GM18519 (cell line): ENCODE results near the gene TENT4A.
"Not testable (repeated sequence)": the region's sequence is repeated elsewhere in the genome, so short reads cannot be mapped to it uniquely, and the experiment has no call there.

Experiments
- ATAC-seq: cut with Tn5 transposase; IDR thresholded peaks from one replicate; pipeline ENCODE4 v1.9.1; 2021; ENCODE audit warnings: mild to moderate bottlenecking, moderate library complexity; ENCODE audit not compliant: unreplicated experiment, low FRiP score

The TENT4A gene

DNA sequence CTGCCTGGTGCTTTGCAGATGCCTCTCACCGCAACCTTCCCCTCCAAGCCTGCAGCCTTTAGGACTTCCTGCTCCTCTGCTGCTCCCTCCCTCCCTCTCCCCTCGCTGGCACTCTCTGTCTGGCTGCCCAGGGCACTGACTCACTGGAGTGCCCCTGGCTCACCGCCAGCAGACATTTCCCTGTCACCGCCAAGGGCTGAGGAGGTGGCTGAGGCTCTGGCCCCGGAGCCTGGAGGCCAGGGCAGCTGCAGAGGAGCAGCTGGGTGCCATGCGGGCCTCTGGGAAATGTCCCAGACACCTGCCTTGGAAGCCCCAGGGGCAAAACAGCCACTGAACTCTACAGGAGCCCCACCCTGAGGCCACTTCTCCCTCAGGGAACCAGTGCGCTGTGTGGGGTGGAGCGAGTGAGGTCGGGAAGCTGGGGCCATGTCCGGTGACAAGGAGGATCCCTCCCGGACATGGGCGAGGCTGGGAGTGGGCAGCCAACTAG, 53.4 kb downstream of the TENT4A start:
- ATAC-seq, result no peak

DNA sequence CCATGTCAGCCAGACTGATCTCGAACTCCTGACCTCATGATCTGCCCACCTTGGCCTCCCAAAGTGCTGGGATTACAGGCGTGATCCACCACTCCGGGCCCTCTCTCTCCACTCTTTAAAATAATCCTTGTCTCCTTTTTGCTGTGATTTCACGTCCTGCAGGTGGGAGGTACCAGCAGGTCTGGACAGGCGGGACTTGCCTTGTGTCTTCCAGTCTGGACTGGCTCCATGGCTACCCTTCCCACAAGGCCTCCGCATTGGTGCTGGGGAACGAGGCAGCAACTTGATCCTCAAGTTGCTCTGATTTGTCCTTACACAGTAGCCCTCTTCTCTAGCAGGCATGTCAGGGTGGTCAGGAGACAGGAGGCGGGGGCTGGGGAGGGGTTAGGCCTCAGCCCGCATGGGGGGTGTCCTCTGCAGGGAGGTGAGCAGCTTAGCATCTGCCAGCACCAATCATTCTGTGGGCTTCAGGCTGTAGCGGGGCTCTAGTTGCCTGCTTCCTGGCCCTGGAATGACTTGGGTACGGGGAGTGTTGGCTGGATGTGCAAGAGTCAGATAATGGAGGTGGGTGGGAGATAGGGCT, 54.3 kb downstream of the TENT4A start:
- ATAC-seq, result no peak

DNA sequence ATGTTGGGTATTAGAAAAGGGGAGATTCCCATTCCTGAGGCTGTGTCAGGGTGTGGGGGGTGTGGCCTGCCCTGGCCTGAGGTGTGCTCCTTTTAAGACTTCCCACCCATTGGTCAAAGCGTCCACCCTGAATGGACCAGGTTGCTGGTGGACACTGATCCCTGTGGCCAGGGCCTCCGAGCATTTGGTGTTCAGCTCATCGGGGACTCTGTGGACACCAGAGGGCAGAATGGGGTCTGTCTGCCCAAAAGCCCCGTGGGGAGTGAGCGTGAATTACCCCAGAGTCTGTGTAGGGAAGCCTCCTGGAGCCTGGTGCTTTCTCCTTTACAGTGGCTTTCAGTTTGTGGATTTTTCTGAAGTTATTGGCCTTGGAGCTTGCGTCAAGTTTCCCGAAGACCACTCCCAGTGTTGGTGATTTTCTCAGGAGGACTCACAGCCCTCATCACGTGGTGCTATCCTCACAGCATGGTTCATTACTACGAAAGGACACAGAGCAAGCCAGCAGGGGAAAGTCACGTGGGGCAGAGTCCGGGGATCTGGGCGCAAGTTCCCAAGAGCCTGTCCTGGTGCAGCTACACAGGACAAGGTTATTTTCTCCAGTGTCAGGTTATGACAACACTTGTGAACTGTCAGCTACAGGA, 55.5 kb downstream of the TENT4A start:
- no peak for ATAC-seq

DNA sequence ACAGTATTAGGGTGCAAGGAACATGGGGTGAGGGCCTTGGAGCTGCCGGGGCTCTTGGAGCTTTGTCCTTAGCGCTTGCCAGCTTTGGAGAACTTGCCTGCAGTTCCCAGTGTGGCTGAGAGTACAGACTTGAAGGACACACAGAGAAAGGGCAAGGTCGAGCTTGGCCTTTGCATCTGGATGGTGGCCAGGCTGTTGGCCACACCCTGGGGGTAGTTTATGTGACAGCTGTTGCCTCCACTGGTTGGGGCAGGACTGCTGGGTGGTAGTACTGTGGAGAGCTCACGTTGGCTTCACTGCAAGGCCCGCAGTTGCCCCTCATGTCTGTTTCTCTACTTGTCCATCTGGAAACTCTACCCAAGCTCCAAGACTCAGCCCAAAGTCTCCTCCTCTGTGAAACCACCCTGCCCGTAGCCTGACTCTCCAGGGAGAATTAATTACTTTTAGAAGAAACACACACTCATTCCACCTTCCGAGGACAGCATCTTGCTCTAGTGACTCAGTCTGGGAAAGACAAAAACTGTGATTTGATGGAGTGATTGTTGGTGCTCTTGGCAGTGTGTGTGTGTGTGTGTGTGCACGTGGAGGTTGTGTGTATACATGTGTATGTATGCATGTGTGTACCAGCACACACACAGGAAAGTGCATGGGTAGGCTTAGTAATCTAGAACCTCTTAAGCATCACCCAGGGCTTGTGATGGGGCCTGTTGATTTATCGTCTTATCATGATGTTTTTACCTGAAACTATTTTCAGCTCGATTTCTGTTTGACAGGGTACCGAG, 57.8 kb downstream of the TENT4A start:
- no peak for ATAC-seq

DNA sequence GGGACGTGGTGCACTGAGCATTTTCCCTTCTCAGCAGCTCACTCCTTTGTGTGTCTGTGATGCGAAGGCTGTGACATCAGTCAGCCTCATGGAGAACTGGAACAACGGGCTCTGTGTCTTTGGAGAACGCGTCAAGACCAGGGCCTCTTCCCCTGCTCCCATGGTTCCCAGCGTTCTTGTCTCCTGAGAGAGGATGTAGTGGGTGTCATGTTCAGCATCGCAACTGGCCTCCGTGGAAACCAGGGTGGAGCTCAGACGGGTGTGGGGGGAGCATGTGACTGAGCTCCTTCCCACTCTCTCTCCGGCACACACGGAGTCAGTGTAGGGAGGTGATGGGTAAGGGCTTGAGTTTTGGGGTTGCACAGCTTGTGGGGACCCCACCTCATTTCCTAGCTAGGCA, 59.7 kb downstream of the TENT4A start:
- no peak for ATAC-seq

DNA sequence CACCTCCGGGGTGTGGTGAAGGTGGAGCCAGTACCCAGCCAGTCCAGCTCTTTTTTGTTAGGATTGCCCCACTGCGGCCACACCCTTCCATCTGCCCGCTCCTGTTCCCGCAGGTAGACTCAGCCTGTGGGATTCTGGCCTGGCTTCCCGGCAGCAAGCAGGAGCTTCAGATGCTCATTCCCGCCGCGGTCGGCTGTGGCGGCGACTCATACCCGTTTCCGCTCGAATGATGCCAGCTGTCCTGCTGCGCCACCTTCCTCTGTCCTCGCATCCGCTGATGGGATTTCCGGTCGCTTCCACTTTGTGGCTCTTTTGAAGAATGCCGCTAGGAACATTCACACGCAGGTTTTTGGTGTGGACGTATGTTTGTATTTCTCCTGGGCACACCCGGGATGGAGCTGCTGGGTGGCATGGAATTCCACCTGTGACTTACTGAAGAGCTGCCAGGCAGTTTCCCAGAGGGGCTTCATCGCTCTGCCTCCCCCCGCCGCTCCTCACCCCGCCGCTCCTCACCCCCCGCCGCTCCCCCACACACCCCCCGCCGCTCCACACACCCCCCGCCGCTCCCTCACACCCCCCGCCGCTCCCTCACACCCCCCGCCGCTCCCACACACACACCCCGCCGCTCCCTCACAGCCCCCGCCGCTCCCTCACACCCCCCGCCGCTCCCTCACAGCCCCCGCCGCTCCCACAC, 60.3 kb downstream of the TENT4A start:
- no peak for ATAC-seq

DNA sequence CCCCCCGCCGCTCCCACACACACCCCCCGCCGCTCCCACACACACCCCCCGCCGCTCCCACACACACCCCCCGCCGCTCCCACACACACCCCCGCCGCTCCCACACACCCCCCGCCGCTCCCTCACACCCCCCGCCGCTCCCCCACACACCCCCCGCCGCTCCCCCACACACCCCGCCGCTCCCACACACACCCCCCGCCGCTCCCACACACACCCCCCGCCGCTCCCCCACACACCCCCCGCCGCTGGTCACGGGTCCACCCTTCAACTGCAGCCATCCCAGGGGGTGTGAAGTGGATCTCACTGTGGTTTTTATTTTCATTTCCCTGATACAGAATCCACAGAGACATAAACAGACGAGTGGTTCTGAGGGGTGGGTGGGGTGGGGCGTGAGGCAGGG, 61.0 kb downstream of the TENT4A start:
- ATAC-seq, result not testable (repeated sequence)

DNA sequence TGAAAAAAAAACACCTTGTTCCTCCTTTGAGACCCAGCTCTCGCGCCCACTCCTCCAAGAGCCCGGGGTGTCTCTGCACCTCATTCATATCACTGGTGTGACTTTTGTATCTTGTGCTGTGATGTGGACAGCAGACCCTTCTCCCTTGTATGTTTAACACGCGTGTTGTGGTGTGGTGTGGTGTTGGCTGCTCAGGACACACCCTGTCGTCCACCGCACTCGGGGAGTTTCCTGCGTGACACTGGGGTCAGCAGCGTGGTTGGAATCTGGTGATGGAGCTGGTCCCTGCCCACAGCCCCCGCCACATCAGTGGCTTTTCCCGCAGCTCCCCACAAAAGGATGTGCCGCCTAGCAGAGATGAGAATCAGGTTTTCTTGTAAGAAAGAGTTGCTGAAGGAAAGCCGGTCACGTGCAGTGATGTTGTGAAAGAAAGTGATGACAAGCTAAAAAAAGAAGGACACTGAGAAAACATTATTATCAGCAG, 61.5 kb downstream of the TENT4A start:
- no peak for ATAC-seq

DNA sequence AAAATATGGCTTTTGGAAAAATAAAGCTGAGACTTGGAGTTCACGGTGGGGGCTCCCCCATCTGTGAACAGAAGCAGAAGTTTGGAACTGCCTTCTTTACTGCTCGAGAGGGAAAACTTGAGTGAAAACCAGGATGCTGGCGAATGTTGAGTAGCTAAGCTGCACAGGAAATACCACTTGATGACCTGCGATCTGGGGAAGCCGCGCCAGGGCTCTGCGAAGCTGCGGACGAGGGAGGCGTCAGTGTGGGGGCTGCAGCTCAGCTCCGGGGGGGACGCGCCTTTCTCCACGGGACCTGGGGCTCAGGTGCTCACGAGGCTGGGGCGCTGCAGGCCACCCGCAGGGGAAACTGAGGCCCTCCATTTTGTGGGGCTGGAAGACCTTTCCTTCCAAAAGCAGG, 62.3 kb downstream of the TENT4A start:
- ATAC-seq, result no peak

DNA sequence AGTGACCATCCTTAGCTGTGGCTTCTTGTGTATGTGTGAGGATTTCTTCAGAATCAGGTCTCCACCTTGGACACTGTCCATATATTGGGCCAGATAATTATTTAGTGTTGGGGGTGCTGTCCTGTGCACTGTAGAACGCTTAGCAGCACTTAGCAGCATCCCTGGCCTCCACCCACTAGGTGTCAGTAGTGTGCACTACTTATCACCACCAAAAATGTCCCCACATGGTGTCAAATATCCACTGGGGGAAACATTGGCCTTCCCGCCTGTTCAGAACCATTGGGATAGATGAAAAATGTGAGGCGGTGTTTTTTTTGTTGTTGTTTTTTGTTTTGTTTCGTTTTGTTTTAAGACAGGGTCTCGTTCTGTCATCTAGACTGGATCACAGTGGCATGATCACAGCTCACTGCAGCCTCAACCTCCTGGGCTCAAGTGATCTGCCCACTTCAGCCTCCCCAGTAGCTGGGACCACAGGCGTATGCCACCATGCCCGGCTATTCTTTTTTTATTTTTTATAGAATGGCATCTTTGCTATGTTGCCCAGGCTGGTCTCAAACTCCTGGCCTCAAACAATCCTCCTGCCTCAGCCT, 67.7 kb downstream of the TENT4A start:
- no peak for ATAC-seq

DNA sequence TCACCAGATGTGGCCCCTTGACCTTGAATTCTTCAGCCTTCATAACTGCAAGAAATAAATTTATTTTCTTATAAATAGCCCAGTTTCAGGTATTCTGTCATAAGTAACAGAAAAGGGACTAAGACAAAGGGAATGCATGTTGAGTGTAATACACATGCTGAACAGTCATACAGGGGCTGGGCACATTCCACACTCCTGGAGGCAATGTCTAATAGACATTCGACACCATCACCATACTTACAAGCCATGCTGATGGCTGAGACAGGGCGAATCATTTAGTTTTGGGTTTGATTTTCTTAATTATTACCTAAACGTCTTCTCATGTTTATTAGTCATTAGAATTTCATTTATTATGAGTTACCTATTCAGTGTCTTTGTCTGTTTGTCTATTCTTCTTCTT, 68.5 kb downstream of the TENT4A start:
- no peak for ATAC-seq

DNA sequence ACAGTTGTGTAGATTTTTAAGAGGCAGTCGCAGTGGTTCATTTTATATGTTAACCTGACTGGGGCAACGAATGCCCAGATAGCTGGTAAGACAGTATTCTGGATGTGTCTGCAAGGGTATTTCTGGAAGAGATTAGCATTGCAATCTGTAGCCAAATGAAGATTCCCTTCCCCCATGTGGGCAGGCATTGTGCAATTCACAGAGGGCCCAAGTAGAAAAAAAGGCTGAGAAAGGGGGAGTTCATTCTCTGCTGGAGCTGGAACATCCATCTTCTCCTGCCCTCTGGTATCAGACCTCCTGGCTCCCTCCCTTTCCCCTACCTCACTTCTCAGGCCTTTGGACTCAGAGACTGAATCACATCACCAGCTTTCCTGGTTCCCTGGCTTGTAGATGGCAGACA, 70.6 kb downstream of the TENT4A start:
- ATAC-seq, result no peak

DNA sequence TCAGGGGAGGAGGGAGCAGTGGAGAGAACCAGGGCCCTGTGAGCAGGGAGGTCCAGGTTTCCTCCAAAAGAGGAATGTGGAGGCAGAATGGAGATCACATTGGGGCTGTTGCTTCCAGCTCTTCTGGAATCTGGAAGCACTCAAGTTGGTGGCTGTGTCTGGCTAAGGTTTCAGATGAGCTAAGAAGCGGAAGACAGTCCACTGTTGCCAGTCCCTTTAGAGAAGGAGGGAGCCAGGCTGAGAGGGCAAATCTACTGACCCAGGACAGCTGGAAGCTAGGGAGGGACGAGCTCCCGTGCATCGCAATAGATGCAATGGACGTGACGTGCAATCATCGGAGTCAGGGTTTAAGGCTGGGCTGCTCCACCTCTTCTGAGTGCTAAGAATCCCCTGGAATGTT, 71.2 kb downstream of the TENT4A start:
- ATAC-seq, result no peak

DNA sequence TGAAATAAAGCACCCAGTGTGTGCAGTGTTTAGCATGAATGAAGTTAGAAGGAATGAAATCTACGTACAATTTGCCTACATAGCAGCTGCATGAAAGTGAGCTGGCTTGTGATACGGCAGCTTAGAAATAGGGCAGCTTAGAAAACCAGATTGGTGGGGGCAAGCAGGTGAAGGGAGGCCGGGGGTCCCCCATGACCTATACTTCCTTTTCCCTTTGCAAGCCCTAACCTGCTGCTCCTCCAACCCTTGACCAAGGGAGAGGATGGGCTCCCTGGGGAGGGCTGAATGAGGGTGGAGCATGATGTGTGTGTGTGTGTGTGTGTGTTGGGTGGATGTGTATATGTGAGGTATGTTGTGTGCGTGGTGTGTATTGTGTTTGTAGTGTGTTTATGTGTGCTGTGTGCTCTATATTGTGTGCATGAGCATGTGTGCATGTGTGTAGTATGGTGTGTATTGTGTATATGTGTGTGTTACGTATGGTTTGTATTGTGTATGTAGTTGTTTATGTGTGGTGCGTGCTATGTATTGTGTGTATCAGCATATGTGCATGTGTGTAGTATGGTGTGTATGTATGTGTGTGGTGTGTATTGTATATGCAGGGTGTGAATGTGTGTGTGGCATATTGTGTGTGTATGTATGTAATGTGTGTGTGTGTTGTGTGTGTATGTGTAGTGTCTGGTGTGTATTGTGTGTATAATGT, 72.1 kb downstream of the TENT4A start:
- ATAC-seq, result no peak

DNA sequence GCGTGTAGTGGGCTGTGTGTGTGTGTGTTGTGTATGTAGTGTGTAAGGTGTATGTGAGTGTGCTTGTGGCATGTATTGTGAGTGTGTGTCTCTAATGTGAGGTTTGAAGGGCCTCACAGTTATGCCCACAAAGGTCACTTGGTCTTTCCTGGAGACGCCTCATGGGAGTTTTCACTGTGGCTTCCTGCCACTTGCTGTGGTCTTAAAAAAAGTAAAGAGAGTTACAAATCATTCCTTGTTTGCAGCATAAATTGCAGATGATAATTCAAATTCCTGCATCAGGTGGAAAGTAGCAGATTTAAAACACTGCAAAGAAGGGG, 72.6 kb downstream of the TENT4A start:
- ATAC-seq, result no peak

DNA sequence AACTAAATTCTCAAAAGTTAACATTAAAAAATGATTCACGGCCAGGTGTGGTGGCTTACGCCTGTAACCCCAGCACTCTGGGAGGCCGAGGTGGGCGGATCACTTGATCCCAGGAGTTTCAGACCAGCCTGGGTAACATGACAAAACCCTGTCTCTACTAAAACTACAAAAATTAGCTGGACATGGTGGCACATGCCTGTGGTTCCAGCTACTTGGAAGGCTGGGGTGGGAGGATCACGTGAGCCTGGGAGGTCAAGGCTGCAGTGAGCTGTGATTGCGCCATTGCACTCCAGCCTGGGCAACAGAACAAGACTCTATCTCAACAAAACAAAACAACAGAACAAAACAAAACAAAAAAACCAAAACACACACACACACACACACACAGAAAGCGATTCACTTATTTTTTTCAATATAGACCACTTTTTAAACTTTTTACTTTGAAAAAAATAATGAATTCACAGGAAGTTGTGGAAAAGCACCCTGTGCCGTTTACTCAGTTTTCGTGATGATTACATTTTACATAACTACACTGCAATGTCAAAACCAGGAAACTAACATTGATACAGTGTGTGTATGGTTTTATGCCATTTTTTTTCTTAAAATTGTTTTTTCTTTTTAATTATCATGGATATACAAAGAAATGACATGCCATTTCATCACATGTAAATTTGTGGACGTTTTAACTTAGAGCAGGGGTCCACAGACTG, 73.7 kb downstream of the TENT4A start:
- ATAC-seq, result no peak

DNA sequence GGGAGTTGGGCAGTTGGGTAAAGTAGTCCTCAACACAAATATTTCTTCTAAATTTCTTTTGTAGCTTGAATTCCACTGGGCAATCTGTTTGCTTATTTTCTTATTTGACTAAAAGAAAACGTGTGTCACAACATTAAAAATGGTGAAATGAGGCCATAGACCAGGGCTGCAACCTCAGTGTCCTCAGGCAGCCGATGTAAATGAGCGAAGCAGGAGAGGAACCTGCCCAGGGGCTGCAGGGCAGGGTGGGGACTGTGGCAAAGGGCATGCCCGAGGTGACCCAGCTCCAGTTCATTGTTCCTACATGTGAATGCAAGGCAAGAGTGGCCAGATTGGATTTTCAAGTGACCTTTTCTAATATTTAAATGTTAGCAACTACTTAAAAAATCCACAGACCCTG, 74.7 kb downstream of the TENT4A start:
- ATAC-seq, result no peak

DNA sequence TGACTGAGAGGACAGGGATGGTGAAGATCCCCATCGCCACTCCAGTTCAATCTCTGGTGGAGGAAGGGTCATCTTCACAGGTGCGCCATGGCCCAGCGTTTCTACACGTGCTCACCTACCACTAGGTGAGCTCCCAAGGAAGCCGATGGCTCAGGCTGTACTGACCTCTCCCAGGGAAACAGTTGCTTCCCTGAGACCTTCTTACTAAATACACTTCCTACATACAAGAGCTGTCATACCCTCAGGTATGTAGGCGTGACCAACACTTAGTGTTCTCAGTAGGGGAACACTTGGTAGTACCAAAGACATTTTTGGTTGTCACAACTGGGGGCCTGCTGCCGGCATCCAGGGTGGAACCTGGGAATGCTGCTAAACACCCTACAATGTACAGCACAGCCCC, 75.2 kb downstream of the TENT4A start:
- no peak for ATAC-seq

DNA sequence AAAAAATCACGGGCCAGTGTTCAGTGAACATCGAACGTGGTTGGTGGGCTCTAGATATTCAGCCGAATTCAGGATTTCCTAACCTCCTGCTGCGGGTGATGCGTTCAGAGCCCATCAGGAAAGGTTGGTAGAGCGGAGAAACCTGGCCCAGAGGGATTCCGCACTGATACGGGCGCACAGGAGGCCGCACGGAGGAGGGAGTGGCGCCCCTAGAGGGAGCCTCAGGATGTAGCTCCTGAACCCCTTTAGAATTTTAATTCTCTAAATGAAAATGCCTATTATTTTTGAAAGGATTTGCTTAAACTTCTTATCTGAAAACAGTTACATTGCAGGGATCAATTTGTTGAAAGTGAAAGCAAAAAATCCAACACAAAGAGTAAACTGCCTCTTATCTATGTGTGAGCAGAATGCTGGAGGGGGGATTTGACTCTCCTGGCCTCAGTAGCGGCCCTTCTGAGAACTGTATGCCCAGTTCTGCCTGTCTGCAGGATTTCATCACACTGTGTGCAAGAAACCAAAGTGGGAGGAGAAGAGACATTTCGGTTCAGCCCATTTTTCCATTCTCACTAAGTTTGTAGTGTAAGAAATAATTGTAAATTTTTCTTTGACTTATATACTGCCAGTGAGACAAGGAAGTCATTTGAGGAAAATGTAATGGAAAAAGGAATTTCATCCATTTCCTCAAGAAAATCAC, 75.9 kb downstream of the TENT4A start:
- ATAC-seq, result no peak
